ENCODE measurements around the gene EXOC3.
A peak's percentile ranks its signal among the peaks of the same experiment; 100 is the strongest.
"Not testable (repeated sequence)": the region's sequence is repeated elsewhere in the genome, so short reads cannot be mapped to it uniquely, and the experiment has no call there.

Gene EXOC3

GRCh38 chr5:442335-443238, at the start of gene EXOC3:
Gene EXOC3, plus strand, starts transcription at chr5:443176. Its CDS starts 3,030 bp downstream, at chr5:446206.
- DNase-seq (ENCODE audit: low spot score), result peak; percentile 96

GRCh38 chr5:393846-394275, 49.1 kb upstream of the EXOC3 start:
- DNase-seq (ENCODE audit: low spot score), result peak; percentile 46

GRCh38 chr5:394671-395155, 48.3 kb upstream of the EXOC3 start:
- DNase-seq (ENCODE audit: low spot score), result no peak

GRCh38 chr5:395156-395920, 47.6 kb upstream of the EXOC3 start:
- DNase-seq (ENCODE audit: low spot score), result peak; percentile 88

GRCh38 chr5:395921-396530, 47.0 kb upstream of the EXOC3 start:
- no peak for DNase-seq (ENCODE audit: low spot score)

- DNase-seq (ENCODE audit: low spot score), result no peak
These were observed 46.4 kb upstream of the EXOC3 start for GRCh38 chr5:396531-396961.

- DNase-seq (ENCODE audit: low spot score), result not testable (repeated sequence)
These were observed 44.9 kb upstream of the EXOC3 start for GRCh38 chr5:398141-398474.

GRCh38 chr5:398475-399295, 44.3 kb upstream of the EXOC3 start:
- DNase-seq (ENCODE audit: low spot score), result no peak

GRCh38 chr5:399296-400281, 43.4 kb upstream of the EXOC3 start:
- peak; percentile 97 for DNase-seq (ENCODE audit: low spot score)

- DNase-seq (ENCODE audit: low spot score), result peak; percentile 60
These were observed 42.5 kb upstream of the EXOC3 start for GRCh38 chr5:400282-401145.

- DNase-seq (ENCODE audit: low spot score), result no peak
These were observed 41.6 kb upstream of the EXOC3 start for GRCh38 chr5:401146-402034.

GRCh38 chr5:402219-402614, 40.8 kb upstream of the EXOC3 start:
- not testable (repeated sequence) for DNase-seq (ENCODE audit: low spot score)

- DNase-seq (ENCODE audit: low spot score), result no peak
These were observed 40.2 kb upstream of the EXOC3 start for GRCh38 chr5:402615-403359.

GRCh38 chr5:403995-404394, 39.0 kb upstream of the EXOC3 start:
- no peak for DNase-seq (ENCODE audit: low spot score)

- DNase-seq (ENCODE audit: low spot score), result no peak
These were observed 38.2 kb upstream of the EXOC3 start for GRCh38 chr5:404666-405241.

GRCh38 chr5:405421-405820, 37.6 kb upstream of the EXOC3 start:
- DNase-seq (ENCODE audit: low spot score), result no peak

- no peak for DNase-seq (ENCODE audit: low spot score)
These were observed 36.9 kb upstream of the EXOC3 start for GRCh38 chr5:406041-406440.
